ENCODE results near the gene NDRG3. TPM values are rescaled to one million over a fixed set of nuclear protein-coding genes. Genes with fewer than 3 reads are reported as not detected.

NDRG3 gene

DNA sequence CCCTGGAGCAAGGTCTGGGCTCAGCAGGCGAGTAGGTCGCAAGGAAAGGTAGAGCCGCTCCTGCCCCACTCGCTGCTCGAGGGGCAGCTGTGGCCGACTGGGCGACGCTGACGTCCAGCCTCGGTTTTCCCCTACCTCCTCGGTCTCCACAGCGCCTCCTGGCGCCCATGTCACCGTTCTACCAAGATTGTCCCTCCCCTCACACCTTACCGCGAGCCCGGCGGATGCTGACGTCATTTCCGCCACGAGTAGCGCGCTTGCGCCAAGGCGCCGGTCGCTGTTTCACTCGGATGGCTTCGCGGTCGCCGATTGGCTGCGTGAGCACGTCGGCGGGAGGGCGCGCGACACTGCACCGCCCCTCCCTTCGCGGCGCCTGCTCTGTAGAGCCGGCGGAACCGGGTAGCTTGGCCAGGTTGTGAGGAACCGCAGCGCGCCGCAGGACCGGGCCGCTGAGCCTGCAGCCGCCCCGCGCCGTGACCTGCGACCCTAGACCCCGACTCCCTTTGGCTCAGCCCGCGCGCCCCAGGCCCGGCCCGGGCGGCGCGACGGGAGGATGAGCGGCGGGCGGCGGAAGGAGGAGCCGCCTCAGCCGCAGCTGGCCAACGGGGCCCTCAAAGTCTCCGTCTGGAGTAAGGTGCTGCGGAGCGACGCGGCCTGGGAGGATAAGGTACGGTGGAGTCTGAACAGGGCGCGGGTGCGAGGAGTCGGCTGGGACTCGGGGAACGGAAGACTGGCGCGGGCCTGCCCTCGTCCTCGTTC is 140.3 kb downstream of the NDRG3 start, which contains the start of gene RAB5IF:
TSS of gene RAB5IF (plus strand) at position 381 of the 759 bp plus-strand sequence. CDS start at position 554, 173 bp downstream.
- no CpG with 5 or more reads among the region's 90 CpGs for WGBS, 2 donors (ENCODE audit: extremely low coverage in 2 of 2, insufficient read length in 2 of 2, insufficient replicate concordance in 1 of 2)

DNA sequence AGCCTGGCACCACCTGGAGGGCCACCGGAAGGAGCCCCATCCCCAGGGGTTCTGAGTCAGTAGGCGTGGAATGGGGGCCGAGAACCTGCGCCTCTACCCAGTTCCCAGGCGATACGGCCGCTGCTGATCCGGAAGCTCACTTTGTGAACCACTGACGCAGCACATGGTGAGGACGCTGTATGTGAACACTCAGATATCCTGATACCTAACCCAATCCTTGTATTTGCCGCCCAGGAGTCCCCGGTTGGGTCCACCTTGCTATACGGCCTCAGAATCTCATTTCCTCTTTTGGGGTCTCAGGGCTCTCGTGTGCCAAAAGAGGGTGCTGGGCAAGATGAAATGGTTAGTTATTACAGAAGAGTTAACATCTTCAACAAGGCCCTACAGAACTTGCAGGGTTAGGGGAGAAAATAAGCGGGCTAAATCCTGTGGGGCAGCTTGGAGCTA is 140.9 kb downstream of the NDRG3 start:
- no peak overlapping the region for H4K91ac ChIP-seq (ENCODE audit: low read depth, low read length, poor library complexity)
- H4K8ac ChIP-seq (ENCODE audit: low read depth, low read length), result no peak overlapping the region
- no peak overlapping the region for H2BK120ac ChIP-seq (ENCODE audit: low read depth, low read length)
- no peak overlapping the region for H3K18ac ChIP-seq (ENCODE audit: low read length)
- no peak overlapping the region for H2AK5ac ChIP-seq (ENCODE audit: low read depth, low read length)
- H3K36me3 ChIP-seq (replicated peaks in 1 of 2; ENCODE audit: control insufficient read depth in 2 of 2, insufficient read depth in 2 of 2, low read length in 2 of 2), result peaks cover 11 to 27% of the 10 kb centered on the region in 2 donors
- H3K4me2 ChIP-seq (ENCODE audit: insufficient read depth, low read length, poor library complexity, severe bottlenecking), result no peak overlapping the region
- WGBS, 2 donors (ENCODE audit: extremely low coverage in 2 of 2, insufficient read length in 2 of 2, insufficient replicate concordance in 1 of 2), result no CpG with 5 or more reads among the region's 15 CpGs
- H2BK5ac ChIP-seq (ENCODE audit: low read length), result no peak overlapping the region
- H3K4me3 ChIP-seq (ENCODE audit: low read length in 2 of 2), result peak overlapping the region in 1 of 2 donors; percentile 93
- H3K9ac ChIP-seq (ENCODE audit: low read depth, low read length, poor library complexity), result no peak overlapping the region
- no peak overlapping the region for H3K4ac ChIP-seq (ENCODE audit: low read length)
- no peak overlapping the region for H3K27ac ChIP-seq (replicated peaks; ENCODE audit: low read length)
- peak overlapping the region; percentile 93 for H2AFZ ChIP-seq (ENCODE audit: low read length)
- H2BK12ac ChIP-seq (ENCODE audit: low read length), result no peak overlapping the region
- H3K14ac ChIP-seq (ENCODE audit: low read length), result no peak overlapping the region
- peaks cover 10 to 11% of the 10 kb centered on the region in 2 donors for H3K4me1 ChIP-seq (ENCODE audit: control insufficient read depth in 2 of 2, insufficient read depth in 1 of 2, low read depth in 1 of 2, low read length in 2 of 2)
- peaks cover 7% of the 10 kb centered on the region for H3K79me1 ChIP-seq (ENCODE audit: low read depth, low read length)
- peaks cover 0 to 3% of the 10 kb centered on the region in 2 donors for H3K9me3 ChIP-seq (replicated peaks in 1 of 2; ENCODE audit: control insufficient read depth in 2 of 2, insufficient read depth in 1 of 2, low read depth in 1 of 2, low read length in 2 of 2)
- H3K23ac ChIP-seq (ENCODE audit: low read depth, low read length, poor library complexity), result peak overlapping the region; percentile 52
- no peak overlapping the region for H2BK15ac ChIP-seq (ENCODE audit: low read length)
- DNase-seq (ENCODE audit: low spot score), result no peak
- H3K27me3 ChIP-seq (ENCODE audit: control insufficient read depth in 3 of 3, insufficient read depth in 3 of 3, low read depth in 1 of 3, low read length in 3 of 3), result no peaks in the 10 kb centered on the region

More for the DNA sequence above, 140.3 kb downstream of the NDRG3 start, which contains the start of gene RAB5IF:
- H3K4ac ChIP-seq (ENCODE audit: low read length), result no peak within 1 kb of the TSS
- peak within 1 kb of the TSS; percentile 96 for H3K18ac ChIP-seq (ENCODE audit: low read length)
- DNase-seq (ENCODE audit: low spot score), result peak; percentile 99
- H3K36me3 ChIP-seq (replicated peaks in 1 of 2; ENCODE audit: control insufficient read depth in 2 of 2, insufficient read depth in 2 of 2, low read length in 2 of 2), result peaks cover 11 to 33% of the 10 kb centered on the region in 2 donors
- no peak within 1 kb of the TSS for H2BK12ac ChIP-seq (ENCODE audit: low read length)
- peak within 1 kb of the TSS; percentile 93 for H2AFZ ChIP-seq (ENCODE audit: low read length)
- H3K23ac ChIP-seq (ENCODE audit: low read depth, low read length, poor library complexity), result peak within 1 kb of the TSS; percentile 66
- peaks cover 7% of the 10 kb centered on the region for H3K79me1 ChIP-seq (ENCODE audit: low read depth, low read length)
- no peak within 1 kb of the TSS for H4K8ac ChIP-seq (ENCODE audit: low read depth, low read length)
- no peak within 1 kb of the TSS for H3K27ac ChIP-seq (replicated peaks; ENCODE audit: low read length)
- H3K4me3 ChIP-seq (ENCODE audit: low read length in 2 of 2), result peak within 1 kb of the TSS; percentile 93 to 94
- H3K27me3 ChIP-seq (ENCODE audit: control insufficient read depth in 3 of 3, insufficient read depth in 3 of 3, low read depth in 1 of 3, low read length in 3 of 3), result no peaks in the 10 kb centered on the region
- peaks cover 0 to 3% of the 10 kb centered on the region in 2 donors for H3K9me3 ChIP-seq (replicated peaks in 1 of 2; ENCODE audit: control insufficient read depth in 2 of 2, insufficient read depth in 1 of 2, low read depth in 1 of 2, low read length in 2 of 2)
- peak within 1 kb of the TSS; percentile 79 for H3K4me2 ChIP-seq (ENCODE audit: insufficient read depth, low read length, poor library complexity, severe bottlenecking)
- H3K4me1 ChIP-seq (ENCODE audit: control insufficient read depth in 2 of 2, insufficient read depth in 1 of 2, low read depth in 1 of 2, low read length in 2 of 2), result peaks cover 10 to 11% of the 10 kb centered on the region in 2 donors
- H2BK15ac ChIP-seq (ENCODE audit: low read length), result no peak within 1 kb of the TSS
- peak within 1 kb of the TSS; percentile 30 for H2AK5ac ChIP-seq (ENCODE audit: low read depth, low read length)
- H4K91ac ChIP-seq (ENCODE audit: low read depth, low read length, poor library complexity), result no peak within 1 kb of the TSS
- peak within 1 kb of the TSS; percentile 97 for H3K9ac ChIP-seq (ENCODE audit: low read depth, low read length, poor library complexity)
- H2BK5ac ChIP-seq (ENCODE audit: low read length), result no peak within 1 kb of the TSS
- no peak within 1 kb of the TSS for H3K14ac ChIP-seq (ENCODE audit: low read length)
- H2BK120ac ChIP-seq (ENCODE audit: low read depth, low read length), result no peak within 1 kb of the TSS

Small RNA genes within 50 kb of the gene (small RNA-seq; reads per million reads assigned to genes)
- not detected for gene RF00019 (ENCODE audit: insufficient read depth)
